ENCODE data around the gene SERPINB1. TPM values are rescaled to one million over a fixed set of nuclear protein-coding genes. Genes with fewer than 3 reads are reported as not detected.
"Not testable (repeated sequence)": the region's sequence is repeated elsewhere in the genome, so short reads cannot be mapped to it uniquely, and the experiment has no call there.

SERPINB1 gene
- total RNA-seq, 4 donors from 2014 or later, result 7.7 to 28.2 (median 17.2) TPM

DNA sequence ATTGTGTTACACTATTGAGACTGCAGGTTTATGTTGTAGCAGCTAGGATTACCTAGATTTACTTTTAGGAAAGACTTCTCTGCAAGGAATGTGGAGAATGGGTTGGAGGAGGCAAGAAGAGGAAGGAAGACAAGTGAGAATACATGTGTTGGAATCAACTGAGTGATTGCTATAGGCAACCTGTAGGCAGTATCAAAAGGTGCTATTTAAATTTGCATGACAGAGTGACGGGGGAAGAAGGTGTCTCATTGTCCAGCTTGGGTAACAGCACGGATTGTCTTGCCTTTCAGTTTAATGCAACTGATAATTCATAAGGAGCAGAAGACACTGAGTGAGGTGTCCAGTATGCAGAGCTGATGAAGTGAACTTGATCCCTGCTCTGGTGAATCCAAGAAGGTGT lies 42.0 kb upstream of the SERPINB1 start:
- DNase-seq, result no peak
- H3K27me3 ChIP-seq, result no peaks in the 10 kb centered on the region
- H3K4me1 ChIP-seq, result no peaks in the 10 kb centered on the region
- no peak overlapping the region for H3K27ac ChIP-seq
- H3K36me3 ChIP-seq, result no peaks in the 10 kb centered on the region
- H3K9me3 ChIP-seq, result no peaks in the 10 kb centered on the region
- intact Hi-C loops (cut with DNase I; ENCODE audit: low total_unique reads), result no loop called here
- H3K4me3 ChIP-seq, result no peak overlapping the region
- TF ChIP-seq, protein P1, sequence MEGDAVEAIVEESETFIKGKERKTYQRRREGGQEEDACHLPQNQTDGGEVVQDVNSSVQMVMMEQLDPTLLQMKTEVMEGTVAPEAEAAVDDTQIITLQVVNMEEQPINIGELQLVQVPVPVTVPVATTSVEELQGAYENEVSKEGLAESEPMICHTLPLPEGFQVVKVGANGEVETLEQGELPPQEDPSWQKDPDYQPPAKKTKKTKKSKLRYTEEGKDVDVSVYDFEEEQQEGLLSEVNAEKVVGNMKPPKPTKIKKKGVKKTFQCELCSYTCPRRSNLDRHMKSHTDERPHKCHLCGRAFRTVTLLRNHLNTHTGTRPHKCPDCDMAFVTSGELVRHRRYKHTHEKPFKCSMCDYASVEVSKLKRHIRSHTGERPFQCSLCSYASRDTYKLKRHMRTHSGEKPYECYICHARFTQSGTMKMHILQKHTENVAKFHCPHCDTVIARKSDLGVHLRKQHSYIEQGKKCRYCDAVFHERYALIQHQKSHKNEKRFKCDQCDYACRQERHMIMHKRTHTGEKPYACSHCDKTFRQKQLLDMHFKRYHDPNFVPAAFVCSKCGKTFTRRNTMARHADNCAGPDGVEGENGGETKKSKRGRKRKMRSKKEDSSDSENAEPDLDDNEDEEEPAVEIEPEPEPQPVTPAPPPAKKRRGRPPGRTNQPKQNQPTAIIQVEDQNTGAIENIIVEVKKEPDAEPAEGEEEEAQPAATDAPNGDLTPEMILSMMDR (IDR thresholded peaks at IDR 0.05), result no peak
- TF ChIP-seq POLR2A (IDR thresholded peaks at IDR 0.05), result no peak

DNA sequence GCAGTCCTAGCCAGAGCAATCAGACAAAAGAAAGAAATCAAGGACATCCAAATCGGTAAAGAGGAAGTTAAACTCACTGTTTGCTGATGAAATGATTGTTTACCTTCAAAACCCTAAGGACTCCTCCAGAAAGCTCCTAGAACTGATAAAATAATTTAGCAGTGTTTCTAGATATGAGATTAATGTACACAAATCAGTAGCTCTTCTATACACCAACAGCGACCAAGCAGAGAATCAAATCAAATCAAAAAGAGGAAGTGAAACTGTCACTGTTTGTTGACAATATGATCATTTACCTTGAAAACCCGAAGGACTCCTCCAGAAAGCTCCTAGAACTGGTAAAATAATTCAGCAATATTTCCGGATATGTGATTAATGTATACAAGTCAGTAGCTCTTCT lies 39.8 kb upstream of the SERPINB1 start:
- intact Hi-C loops (cut with DNase I; ENCODE audit: low total_unique reads), result no loop called here
- no peak for DNase-seq
- no peaks in the 10 kb centered on the region for H3K27me3 ChIP-seq
- no peak overlapping the region for H3K27ac ChIP-seq
- no peaks in the 10 kb centered on the region for H3K36me3 ChIP-seq
- no peaks in the 10 kb centered on the region for H3K9me3 ChIP-seq
- no peak overlapping the region for H3K4me3 ChIP-seq
- peaks cover 0 to 2% of the 10 kb centered on the region in 2 donors for H3K4me1 ChIP-seq
- no peak for TF ChIP-seq POLR2A (IDR thresholded peaks at IDR 0.05)
- TF ChIP-seq, protein P1 (IDR thresholded peaks at IDR 0.05), result no peak

DNA sequence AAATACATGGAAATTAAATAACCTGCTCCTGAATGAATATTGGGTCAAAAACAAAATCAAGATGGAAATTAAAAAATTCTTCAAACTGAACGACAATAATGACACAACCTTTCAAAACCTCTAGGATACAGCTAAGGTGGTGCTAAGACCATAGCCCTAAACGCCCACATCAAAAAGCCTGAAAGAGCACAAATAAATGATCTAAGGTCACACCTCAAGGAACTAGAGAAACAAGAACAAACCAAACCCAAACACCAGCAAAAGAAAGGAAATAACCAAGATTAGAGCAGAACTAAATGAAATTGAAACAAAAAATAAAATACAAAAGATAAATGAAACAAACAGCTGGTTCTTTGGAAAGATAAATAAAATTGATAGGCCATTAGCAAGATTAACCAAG lies 38.5 kb upstream of the SERPINB1 start:
- H3K4me3 ChIP-seq; H3K4me1 ChIP-seq; H3K36me3 ChIP-seq; H3K27me3 ChIP-seq; H3K9me3 ChIP-seq; H3K27ac ChIP-seq; DNase-seq; intact Hi-C loops (cut with DNase I; ENCODE audit: low total_unique reads): not testable (repeated sequence)

DNA sequence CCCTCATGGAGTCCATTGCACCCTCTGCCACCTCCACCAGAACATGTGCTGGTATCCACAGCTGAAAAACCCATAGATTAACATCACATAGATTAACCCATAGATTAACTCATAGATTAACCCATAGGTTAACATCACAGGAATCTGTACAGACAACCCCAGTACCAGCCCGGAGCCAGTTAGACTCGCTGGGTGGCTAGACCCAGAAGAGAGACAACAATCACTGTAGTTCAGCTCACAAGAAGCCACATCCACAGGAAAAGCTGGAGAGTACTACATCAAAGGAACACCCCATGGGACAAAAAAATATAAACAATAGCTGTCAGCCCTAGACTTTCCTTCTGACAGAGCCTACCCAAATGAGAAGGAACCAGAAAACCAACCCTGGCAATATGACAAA lies 36.3 kb upstream of the SERPINB1 start:
- H3K4me1 ChIP-seq, result peaks cover 0 to 6% of the 10 kb centered on the region in 2 donors
- intact Hi-C loops (cut with DNase I; ENCODE audit: low total_unique reads), result no loop called here
- no peaks in the 10 kb centered on the region for H3K27me3 ChIP-seq
- H3K36me3 ChIP-seq, result no peaks in the 10 kb centered on the region
- TF ChIP-seq POLR2A (IDR thresholded peaks at IDR 0.05), result no peak
- TF ChIP-seq, protein P1 (IDR thresholded peaks at IDR 0.05), result no peak
- H3K27ac ChIP-seq, result peak overlapping the region; percentile 71 to 88
- no peak for DNase-seq
- H3K4me3 ChIP-seq, result no peak overlapping the region
- H3K9me3 ChIP-seq, result no peaks in the 10 kb centered on the region

DNA sequence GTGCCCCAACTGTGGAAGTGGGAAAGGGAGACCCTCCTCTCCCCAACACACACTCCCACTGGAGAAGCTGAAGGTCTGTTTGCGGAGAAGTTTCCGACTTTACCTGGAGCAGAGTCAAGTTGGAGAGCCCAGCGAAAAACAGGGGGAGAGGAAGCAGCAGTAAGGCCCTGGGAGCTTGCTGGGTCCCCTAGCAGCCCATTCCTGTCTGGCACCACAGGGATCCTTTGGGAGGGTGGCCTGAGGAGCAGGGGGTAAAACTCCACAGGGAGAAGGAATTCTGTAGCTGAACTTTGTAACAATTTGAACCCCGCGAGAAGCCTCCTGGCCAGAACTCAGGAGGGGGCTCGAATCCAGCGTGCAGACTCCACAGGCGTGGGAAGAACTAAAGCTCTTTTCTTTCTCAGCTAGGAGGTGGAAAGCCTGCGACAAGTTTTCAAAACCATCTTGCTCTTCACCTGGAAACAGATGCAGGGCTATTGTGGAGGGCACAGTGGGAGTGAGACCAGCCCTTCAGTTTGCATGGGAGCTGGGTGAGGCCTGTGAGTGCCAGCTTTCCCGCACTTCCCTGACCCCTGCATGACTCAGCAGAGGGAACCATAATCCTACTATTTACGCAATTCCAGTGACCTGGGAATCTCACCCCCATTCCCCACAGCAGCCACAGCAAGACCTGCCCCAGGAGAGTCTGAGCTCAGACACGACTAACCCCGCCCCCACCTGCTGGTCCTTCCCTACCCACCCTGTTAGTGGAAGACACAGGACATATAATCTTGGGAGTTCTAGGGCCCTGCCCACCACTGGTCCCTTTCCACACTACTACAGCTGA lies 35.6 kb upstream of the SERPINB1 start:
- Histone ChIP-seq H3K9me3 (no peaks in the 10 kb centered on the region), H3K4me3 (peak overlapping the region in 1 of 2 donors; percentile 6), H3K27ac (peak overlapping the region; percentile 71 to 88), H3K36me3 (no peaks in the 10 kb centered on the region), H3K27me3 (no peaks in the 10 kb centered on the region), H3K4me1 (peaks cover 0 to 6% of the 10 kb centered on the region in 2 donors)
- TF ChIP-seq POLR2A (IDR thresholded peaks at IDR 0.05), result no peak
- TF ChIP-seq, protein P1 (IDR thresholded peaks at IDR 0.05), result no peak
- DNase-seq, result peak; percentile 46 to 55
- intact Hi-C loops (cut with DNase I; ENCODE audit: low total_unique reads), result no loop called here

All from uterus (tissue), 4 donors.